NT2/D1 (cell line): ENCODE data around the gene N4BP2.

Experiments used
- SUZ12 ChIP-seq: IDR thresholded peaks from 2 replicates; pipeline ENCODE4 v1.6.1; 2011; ENCODE audit not compliant: insufficient read length, insufficient read depth; ENCODE audit errors: extremely low read depth
- YY1 ChIP-seq: IDR thresholded peaks from 2 replicates; pipeline ENCODE4 v1.6.1; 2011; ENCODE audit not compliant: insufficient read length, insufficient read depth

DNA sequence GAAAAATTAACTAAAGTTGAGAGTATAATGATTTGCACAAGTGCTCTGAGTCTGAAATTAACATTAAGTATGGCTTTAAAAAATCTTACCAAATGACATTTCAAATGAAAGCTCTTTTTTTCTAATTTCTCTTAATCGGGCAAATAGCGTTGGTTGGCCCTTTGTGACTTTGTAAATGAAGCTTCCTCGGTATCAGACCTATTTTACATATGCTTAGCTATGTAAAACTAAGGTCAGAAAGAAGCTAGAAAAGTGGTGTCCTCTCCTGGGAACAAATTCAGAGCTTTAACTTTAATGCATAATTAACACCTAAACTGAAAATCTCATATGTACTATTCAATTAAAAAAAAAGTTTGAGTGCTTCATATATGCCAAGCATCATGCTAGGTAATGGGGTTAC is 62.7 kb downstream of the N4BP2 start:
- TF ChIP-seq YY1 (no peak), SUZ12 (no peak)
